ENCODE measurements around the gene RSAD2. TPM values are rescaled to one million over a fixed set of nuclear protein-coding genes. Genes with fewer than 3 reads are reported as not detected.
"Not testable (repeated sequence)": the region's sequence is repeated elsewhere in the genome, so short reads cannot be mapped to it uniquely, and the experiment has no call there.

Gene RSAD2
- total RNA-seq, 1 experiment from 2014 or later, result not detected

DNA sequence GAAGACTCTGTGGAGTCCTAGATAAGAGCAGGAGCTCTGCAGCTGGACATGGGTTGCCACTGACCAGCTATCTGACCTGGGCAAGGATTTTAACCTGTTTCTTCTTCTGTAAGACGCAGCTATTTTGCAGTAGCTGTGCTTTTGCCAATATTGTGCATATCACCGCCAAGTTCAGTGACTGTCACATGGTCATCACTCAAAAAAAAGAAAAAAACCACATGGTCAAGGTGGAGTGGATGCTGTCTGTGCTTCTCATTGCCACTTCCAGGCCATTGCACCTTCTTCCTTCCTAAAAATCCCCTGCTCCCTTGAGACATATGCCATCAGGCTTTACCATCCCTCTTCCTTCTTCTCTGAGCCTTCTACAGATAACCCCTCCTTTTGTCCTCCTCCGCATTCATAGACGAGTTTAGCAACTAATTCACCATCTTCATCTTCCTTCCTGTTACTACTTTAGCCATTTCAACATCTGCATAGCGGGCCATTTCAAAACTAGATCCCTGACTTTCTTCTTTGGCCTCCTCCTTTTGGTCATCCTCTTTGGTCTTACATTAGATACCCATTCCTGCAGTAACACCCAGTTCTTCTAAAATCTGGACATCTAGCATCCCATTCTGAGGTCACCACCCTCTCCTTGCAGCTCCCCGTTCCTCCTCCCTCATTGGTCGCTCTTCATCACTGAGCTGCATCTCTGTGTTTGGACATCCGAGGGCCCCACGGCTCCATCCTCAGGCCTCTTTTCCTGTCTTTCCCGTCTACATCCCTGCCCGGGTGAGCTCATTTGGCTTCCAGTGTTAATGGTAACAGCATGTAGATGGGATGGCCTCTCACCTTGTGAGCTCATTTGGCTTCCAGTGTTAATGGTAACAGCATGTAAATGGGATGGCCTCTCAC, 57.4 kb downstream of the RSAD2 start (continued):
- TF ChIP-seq ELF4 (CRISPR knock-in tag; IDR thresholded peaks at IDR 0.05; ENCODE audit: low read depth) (no peak), NR2C2 (CRISPR knock-in tag; IDR thresholded peaks at IDR 0.05) (no peak), EMX1 (CRISPR knock-in tag; IDR thresholded peaks at IDR 0.05) (no peak), FOXP1 (CRISPR knock-in tag; IDR thresholded peaks at IDR 0.05; ENCODE audit: borderline replicate concordance) (no peak), ZNF138 (CRISPR knock-in tag; conservative IDR thresholded peaks at IDR 0.05) (no peak), NR3C1 (CRISPR knock-in tag; conservative IDR thresholded peaks at IDR 0.05; ENCODE audit: low read depth) (no peak), SP1 (CRISPR knock-in tag; conservative IDR thresholded peaks at IDR 0.05) (no peak)
- TF ChIP-seq, protein P1, sequence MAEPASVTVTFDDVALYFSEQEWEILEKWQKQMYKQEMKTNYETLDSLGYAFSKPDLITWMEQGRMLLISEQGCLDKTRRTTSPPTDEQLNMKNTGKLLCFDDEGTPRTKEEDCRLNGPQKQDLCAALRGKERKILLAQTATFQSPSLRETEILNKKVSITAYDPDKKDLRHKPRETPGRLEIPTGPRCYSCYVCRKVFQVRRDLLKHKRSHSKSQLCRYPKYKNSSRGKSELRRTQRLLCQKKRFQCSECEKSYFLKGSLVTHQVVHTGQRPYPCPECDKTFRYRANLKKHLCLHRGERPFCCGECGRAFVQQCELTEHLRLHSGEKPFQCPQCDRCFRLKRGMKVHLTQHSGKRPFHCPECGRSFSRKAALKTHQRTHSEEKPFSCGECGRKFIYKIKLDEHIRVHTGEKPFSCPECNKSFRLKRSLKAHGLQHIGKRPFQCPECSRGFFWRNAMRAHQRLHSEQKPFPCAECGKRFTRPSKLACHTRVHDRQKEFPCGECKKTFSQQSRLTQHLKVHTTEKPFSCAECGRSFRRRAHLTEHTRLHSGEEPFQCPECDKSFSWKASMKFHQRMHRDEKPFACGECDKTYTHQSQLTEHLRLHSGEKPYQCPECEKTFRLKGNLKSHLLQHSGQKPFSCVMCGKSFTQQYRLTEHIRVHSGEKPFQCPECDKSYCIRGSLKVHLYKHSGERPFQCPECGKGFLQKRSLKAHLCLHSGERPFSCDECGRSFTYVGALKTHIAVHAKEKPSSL (CRISPR knock-in tag; conservative IDR thresholded peaks at IDR 0.05), result no peak

DNA sequence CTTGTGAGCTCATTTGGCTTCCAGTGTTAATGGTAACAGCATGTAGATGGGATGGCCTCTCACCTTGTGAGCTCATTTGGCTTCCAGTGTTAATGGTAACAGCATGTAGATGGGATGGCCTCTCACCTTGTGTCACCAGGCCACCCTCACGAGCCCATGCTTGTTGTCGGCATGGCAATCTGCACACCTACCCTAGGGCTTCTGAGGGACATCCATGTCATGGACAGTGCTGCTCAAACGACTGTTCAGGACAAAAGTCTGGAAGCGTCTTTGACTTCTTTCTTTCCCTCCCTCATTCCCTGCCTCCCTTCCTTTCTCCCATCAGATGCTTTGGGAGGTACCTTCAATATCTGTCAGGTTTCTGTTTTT, 58.1 kb downstream of the RSAD2 start:
- Mint-ChIP-seq H3K4me1 (peaks cover 53% of the 10 kb centered on the region), H3K9me3 (peaks cover 14% of the 10 kb centered on the region)
- H3K4me3 Mint-ChIP-seq; POLR2A ChIA-PET; ATAC-seq; H3K36me3 Mint-ChIP-seq; H3K27me3 Mint-ChIP-seq (ENCODE audit: low read depth); DNase-seq (ENCODE audit: low spot score); H3K27ac Mint-ChIP-seq: not testable (repeated sequence)
- CTCF ChIA-PET, result interaction anchor here (1.1 kb wide), 1 partner anchor 39 kb away, joined by 3 read pairs; no protein-coding TSS in a partner anchor

DNA sequence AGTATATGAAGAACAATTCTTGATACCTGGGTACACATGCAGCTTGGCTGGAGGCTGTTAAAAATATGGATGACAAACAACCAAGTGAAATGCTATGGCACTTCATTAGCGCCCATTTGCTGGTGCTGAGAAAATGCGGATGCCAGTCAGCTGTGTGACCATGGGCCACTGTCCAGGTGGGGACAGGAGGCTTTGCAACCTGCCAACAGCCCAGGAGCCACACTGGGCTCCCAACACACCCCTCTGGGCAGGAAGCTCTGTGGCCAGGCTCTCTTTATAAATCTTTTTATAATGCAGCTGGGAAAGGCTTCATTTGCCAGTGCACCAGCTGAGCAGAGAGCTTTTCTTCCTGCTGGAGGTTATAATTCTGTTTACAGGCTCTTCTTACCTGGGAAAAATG, 59.6 kb downstream of the RSAD2 start:
- no peak overlapping the region for H3K4me3 Mint-ChIP-seq
- peaks cover 13% of the 10 kb centered on the region for H3K36me3 Mint-ChIP-seq
- ChIA-PET POLR2A (no interaction called here), CTCF (interaction anchor here (0.9 to 1.2 kb wide), 2 partner anchors 20 to 58 kb away, joined by 3 read pairs; no protein-coding TSS in a partner anchor)
- H3K4me1 Mint-ChIP-seq, result peaks cover 46% of the 10 kb centered on the region
- ATAC-seq (no peak), DNase-seq (ENCODE audit: low spot score) (no peak)
- TF ChIP-seq, protein P2, sequence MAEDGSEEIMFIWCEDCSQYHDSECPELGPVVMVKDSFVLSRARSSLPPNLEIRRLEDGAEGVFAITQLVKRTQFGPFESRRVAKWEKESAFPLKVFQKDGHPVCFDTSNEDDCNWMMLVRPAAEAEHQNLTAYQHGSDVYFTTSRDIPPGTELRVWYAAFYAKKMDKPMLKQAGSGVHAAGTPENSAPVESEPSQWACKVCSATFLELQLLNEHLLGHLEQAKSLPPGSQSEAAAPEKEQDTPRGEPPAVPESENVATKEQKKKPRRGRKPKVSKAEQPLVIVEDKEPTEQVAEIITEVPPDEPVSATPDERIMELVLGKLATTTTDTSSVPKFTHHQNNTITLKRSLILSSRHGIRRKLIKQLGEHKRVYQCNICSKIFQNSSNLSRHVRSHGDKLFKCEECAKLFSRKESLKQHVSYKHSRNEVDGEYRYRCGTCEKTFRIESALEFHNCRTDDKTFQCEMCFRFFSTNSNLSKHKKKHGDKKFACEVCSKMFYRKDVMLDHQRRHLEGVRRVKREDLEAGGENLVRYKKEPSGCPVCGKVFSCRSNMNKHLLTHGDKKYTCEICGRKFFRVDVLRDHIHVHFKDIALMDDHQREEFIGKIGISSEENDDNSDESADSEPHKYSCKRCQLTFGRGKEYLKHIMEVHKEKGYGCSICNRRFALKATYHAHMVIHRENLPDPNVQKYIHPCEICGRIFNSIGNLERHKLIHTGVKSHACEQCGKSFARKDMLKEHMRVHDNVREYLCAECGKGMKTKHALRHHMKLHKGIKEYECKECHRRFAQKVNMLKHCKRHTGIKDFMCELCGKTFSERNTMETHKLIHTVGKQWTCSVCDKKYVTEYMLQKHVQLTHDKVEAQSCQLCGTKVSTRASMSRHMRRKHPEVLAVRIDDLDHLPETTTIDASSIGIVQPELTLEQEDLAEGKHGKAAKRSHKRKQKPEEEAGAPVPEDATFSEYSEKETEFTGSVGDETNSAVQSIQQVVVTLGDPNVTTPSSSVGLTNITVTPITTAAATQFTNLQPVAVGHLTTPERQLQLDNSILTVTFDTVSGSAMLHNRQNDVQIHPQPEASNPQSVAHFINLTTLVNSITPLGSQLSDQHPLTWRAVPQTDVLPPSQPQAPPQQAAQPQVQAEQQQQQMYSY (CRISPR knock-in tag; IDR thresholded peaks at IDR 0.05), result no peak
- no peak for TF ChIP-seq SMAD3 (CRISPR knock-in tag; IDR thresholded peaks at IDR 0.05; ENCODE audit: borderline replicate concordance)
- H3K9me3 Mint-ChIP-seq, result peaks cover 8% of the 10 kb centered on the region
- no peaks in the 10 kb centered on the region; the same call in 1 of the 2 replicates for H3K27me3 Mint-ChIP-seq (ENCODE audit: low read depth)
- no peak overlapping the region for H3K27ac Mint-ChIP-seq

DNA sequence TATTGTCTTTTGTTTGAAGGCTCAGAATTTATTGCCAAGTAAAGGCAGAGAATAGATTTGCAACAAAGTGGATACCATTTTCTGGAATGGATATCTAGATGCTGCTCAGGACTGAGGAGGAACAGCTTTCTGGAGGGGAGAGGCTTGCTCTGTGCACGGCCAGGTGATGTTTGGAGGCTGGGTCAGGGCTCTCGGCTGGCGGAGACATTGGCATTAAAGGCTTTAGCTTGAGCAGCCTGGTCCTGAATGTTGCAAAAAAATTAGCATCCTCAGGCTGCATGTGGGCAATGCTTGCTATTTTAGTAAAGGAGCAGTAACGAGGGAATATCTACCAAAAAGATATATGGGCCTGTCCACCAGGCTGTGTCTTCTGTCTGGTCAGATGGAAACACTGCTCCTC, 60.0 kb downstream of the RSAD2 start:
- Mint-ChIP-seq H3K4me1 (peaks cover 46% of the 10 kb centered on the region), H3K27me3 (ENCODE audit: low read depth) (no peaks in the 10 kb centered on the region; the same call in 1 of the 2 replicates), H3K9me3 (peaks cover 7% of the 10 kb centered on the region; the same call in 1 of the 2 replicates), H3K4me3 (no peak overlapping the region), H3K36me3 (peaks cover 16% of the 10 kb centered on the region), H3K27ac (no peak overlapping the region)
- ChIA-PET CTCF (interaction anchor here (0.7 to 1.2 kb wide), 3 partner anchors 11 to 57 kb away, joined by 3 read pairs; no protein-coding TSS in a partner anchor), POLR2A (no interaction called here)
- ATAC-seq (no peak), DNase-seq (ENCODE audit: low spot score) (no peak)
- TF ChIP-seq, protein P3, sequence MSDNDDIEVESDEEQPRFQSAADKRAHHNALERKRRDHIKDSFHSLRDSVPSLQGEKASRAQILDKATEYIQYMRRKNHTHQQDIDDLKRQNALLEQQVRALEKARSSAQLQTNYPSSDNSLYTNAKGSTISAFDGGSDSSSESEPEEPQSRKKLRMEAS (CRISPR knock-in tag; IDR thresholded peaks at IDR 0.05), result no peak
- TF ChIP-seq, protein P4, sequence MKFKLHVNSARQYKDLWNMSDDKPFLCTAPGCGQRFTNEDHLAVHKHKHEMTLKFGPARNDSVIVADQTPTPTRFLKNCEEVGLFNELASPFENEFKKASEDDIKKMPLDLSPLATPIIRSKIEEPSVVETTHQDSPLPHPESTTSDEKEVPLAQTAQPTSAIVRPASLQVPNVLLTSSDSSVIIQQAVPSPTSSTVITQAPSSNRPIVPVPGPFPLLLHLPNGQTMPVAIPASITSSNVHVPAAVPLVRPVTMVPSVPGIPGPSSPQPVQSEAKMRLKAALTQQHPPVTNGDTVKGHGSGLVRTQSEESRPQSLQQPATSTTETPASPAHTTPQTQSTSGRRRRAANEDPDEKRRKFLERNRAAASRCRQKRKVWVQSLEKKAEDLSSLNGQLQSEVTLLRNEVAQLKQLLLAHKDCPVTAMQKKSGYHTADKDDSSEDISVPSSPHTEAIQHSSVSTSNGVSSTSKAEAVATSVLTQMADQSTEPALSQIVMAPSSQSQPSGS (CRISPR knock-in tag; IDR thresholded peaks at IDR 0.05; ENCODE audit: borderline replicate concordance, low read depth), result no peak
- no peak for TF ChIP-seq ZBTB21 (CRISPR knock-in tag; IDR thresholded peaks at IDR 0.05; ENCODE audit: borderline replicate concordance)
- TF ChIP-seq, protein P5, sequence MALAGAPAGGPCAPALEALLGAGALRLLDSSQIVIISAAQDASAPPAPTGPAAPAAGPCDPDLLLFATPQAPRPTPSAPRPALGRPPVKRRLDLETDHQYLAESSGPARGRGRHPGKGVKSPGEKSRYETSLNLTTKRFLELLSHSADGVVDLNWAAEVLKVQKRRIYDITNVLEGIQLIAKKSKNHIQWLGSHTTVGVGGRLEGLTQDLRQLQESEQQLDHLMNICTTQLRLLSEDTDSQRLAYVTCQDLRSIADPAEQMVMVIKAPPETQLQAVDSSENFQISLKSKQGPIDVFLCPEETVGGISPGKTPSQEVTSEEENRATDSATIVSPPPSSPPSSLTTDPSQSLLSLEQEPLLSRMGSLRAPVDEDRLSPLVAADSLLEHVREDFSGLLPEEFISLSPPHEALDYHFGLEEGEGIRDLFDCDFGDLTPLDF (CRISPR knock-in tag; IDR thresholded peaks at IDR 0.05), result no peak
- no peak for TF ChIP-seq NFATC4 (CRISPR knock-in tag; IDR thresholded peaks at IDR 0.05)
- TF ChIP-seq, protein P6, sequence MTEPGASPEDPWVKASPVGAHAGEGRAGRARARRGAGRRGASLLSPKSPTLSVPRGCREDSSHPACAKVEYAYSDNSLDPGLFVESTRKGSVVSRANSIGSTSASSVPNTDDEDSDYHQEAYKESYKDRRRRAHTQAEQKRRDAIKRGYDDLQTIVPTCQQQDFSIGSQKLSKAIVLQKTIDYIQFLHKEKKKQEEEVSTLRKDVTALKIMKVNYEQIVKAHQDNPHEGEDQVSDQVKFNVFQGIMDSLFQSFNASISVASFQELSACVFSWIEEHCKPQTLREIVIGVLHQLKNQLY (CRISPR knock-in tag; IDR thresholded peaks at IDR 0.05), result no peak
- TF ChIP-seq IRF2 (CRISPR knock-in tag; IDR thresholded peaks at IDR 0.05; ENCODE audit: borderline replicate concordance, low read depth), result no peak
- no peak for TF ChIP-seq ZNF121 (CRISPR knock-in tag; IDR thresholded peaks at IDR 0.05)
- TF ChIP-seq, protein P7, sequence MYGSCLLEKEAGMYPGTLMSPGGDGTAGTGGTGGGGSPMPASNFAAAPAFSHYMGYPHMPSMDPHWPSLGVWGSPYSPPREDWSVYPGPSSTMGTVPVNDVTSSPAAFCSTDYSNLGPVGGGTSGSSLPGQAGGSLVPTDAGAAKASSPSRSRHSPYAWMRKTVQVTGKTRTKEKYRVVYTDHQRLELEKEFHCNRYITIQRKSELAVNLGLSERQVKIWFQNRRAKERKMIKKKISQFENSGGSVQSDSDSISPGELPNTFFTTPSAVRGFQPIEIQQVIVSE (CRISPR knock-in tag; IDR thresholded peaks at IDR 0.05; ENCODE audit: borderline replicate concordance), result no peak

Data from WTC11 (cell line).